NCI-H2029 (cell line): ENCODE results near the gene LUZP1.

Experiments
- DNase-seq: peaks from one replicate; lab custom pipeline; 2025; lab: John Stamatoyannopoulos, UW

The LUZP1 gene

DNA sequence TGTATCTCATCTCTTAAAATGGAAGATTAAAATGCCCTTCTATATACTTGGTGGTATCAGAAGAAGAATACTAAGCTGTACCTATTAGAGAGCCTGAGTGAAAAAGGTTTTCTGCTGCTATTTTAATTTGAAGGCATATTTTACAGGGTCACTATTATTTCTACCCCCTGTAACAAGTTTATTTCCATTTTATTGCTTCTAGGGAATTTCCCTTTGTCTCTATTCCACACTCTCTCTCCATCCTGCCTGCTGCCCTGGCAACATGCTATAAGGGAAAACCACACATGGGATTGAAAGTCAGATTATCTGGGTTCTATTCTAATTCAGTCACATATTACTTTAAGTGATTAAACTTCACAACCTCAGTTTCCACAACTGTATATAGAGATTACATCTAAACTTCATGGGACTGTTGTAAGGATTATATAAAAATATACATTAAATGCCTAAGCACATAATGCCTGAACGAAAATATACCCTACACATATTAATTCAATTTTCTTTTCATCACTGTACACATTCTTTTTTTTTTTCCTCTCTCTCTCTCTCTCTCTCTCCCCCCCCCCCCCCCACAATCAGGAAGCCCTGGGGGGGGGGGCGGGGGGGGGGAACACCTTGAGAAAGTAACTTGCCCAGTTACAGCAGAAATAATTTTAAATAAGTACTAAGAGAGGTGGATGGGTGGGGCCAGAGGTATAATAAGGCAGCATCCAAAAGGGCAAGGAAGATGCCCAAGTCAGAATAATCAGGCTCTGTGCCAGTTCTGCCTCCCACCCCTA is 51.5 kb downstream of the LUZP1 start:
- DNase-seq: no peak

DNA sequence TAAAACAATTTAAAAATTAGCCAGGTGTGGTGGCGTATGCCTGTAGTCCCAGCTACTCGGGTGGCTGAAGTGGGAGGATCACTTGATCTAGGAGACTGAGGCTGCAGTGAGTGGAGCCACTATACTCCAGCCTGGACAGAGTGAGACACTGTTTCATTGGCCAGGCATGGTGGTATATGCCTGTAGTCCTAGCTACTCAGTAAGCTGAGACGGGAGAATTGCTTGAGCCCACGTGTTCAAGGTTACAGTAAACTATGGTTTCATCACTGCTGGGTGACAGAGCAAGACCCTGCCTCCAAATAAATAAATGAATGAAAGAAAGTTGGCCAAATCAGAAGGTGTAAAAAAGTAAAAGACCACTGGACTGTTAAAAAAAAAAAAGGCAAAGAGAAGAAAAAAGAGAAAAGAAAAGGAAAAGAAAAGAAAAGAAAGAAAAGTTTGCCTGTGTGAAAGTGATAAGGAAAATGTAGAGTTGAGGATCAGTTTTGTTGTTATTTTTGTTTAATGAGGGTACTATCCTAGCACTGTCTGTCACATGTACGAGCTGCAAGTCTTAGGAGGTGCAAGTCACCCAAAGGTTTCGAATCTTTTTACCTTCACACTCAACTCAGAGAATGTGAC is 52.3 kb downstream of the LUZP1 start:
- DNase-seq: no peak

DNA sequence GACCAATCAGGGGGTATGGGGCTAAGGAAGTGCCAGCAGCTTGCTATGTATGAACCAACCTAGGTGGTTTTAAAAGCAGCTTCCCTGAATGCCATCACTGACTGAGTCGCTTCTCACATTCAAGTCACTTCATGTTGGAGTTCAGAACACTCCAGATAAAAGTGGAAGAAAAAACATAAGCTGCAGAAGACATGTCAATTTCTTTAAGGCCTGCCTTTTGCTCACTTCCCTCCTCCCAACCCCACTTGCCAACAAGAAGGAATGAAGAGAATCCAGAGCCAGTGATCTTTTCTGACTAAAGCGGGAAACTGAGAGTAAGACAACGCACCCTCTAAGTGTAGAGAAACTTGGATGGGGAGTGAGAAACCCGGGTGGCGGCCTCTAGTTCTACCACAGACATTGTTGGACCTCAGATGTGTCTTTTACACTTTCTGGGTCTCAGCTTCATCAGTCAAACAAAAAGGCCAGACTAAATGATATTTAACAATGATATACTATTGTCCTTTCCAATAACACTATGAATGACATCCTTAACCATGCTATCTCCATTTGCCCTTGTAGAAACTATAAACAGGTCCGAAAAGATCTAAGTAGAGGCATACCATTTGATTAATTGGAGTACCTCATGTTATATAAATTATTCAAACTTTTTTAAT is 54.1 kb downstream of the LUZP1 start:
- no peak for DNase-seq

DNA sequence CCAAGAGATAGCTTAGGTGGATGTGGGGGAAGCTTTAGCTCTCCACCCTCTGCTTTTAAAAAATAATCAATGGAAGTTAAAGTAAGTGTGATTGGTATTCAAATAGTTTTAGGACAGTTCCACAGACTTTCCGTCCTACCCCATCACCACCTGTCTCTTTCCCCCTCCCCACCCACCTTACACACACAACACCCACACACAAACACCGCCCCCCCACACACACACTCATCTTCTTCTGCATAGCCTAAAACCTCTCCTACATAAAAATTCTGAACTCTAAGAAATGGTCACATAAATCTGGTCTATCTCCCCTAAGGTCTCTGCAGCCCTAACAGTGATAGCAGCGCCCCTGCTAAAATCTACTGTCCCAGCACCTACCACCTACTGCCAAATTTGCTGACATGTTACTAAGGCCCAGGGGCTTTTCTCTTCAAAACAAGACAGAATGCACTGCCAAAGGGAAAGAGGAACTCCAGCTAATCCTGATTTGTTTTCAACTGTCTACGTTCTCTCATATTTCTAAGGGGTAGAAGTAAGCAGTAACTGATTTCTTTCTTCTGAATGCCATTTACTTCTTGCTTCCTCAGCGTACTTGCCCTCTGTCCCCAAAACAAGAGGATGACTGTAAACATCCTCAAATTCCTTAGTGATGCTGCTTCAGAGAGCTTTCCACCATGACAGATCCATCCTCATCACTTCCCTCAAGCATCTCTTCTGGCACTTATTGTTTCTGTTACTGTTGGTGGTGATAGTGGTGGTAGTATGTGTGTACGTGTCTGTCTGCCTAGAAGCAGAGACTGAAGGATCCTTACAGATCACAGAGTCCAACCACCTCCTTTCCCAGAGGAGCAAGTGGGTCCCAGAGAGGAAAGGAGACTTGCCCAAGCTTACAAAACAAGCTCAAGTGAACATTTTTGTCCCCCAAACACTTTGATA is 56.8 kb downstream of the LUZP1 start:
- no peak for DNase-seq

DNA sequence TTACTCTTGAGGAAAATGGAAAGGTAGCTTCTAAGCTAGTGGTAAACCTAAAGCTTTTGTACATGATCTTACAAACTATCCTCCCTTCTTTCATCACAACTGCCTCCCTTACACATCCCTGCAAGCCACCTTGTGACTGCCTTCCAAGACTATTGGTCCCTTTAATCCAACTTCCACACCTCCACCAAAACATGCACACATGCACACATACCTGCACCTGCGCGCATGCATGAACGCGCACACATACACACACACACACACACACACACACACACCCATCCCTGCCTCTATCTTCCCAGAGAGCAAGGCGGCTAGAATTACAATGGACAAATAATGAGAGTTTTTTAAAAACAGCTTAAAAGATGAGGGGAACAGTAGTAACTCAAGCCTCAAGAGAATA is 58.3 kb downstream of the LUZP1 start:
- DNase-seq: no peak

DNA sequence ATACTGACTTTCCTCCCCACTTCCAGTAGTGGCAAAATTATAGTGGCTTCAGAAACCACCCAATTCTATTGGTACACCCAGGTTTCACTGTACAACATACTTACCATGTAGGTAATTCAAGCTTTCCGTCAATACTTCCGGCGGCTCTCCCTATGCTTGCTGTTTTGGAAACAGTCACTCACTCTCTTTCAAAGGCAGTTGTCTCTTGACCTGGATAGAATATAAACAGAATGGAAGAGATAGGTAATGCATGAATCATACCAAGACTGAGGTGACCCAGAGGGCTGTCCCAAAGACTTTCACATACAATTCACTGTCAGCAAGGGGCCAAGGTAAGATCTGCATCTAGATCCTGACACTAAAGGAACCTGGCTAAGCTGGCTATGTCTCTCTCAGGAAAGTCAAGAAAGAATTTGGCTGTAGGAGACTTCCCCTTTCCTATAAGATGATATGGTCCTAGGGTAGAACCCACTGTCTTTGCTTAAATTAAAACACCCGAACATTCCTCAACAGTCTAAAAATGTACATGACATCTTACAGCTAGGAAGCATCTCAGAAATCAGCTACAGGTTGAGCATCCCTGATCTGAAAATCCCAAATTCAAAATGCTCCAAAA is 59.6 kb downstream of the LUZP1 start:
- DNase-seq: no peak

DNA sequence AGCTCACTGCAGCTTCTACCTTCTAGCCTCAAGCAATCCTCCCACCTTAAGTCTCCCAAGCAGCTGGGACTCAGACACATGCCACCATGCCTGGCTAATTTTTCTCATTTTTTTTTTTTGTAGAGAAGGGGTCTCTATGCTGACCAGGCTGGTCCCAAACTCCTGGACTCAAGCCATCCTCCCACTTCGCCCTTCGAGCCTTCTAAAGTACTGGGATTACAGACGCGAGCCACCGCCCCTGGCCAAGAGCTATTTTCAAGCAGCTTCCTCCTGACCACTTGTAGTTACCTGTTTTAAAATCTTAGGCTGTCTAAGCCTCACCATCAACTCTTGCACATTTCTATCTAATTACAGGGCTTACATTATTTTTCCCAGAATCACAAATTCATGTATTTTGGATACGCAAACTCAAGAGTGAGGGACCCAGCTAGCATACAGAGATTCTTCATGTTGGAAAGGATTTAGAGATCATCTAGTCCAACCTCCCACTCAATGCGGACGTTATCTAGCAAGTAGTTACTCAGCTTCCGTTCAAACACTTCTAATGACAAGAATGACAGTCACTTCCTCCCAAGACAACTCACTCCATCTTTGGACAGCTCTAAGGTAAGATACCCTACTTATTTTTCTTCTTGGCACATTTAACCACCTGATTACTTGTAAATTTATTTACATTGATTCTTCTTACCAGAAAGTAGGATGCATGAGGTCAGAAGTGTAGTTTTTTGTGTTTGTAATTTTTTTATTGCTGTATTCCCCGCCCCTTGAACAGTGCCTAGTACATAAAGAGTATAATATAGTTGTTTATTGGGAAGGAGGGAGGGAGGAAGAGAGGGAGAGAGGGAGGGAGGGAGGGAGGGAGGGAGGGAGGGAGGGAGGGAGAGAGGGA is 65.4 kb downstream of the LUZP1 start:
- DNase-seq: no peak

DNA sequence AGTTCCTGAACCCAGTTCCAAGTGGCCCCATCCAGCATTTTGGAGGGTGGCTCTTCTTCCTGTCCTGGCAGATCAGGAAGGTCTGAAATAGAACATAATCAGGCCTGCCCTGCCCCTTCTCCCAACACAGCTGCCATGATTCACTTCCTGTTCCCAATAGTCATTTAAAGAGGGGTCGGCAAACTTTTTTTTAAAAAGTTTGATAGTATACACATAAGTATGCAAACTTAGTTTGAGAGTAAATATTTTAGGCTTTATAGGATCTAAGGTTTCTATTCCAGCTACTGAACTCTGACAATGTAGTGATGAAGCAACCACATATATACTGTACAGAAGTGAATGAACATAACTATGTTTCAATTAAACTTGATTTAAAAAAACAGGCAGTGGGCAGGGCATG is 66.4 kb downstream of the LUZP1 start:
- no peak for DNase-seq

DNA sequence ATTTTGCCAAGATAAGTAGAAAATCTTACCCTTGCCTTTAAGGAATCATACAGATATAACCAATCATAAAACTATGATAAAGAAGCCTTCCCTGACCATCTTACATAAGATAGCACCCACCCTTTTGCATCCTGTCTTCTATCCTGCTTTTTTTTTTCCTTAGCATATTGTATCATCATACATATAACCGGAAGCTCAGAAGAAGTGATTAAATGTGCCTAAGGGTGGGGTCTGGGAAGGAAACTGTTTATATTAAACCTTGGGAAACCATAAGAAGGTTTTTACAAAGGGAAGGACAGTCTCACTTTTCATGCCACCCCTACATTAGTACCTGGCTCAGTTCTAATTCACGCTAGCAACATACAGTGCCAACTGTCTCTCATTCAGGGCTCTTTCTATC is 66.8 kb downstream of the LUZP1 start:
- DNase-seq: no peak

DNA sequence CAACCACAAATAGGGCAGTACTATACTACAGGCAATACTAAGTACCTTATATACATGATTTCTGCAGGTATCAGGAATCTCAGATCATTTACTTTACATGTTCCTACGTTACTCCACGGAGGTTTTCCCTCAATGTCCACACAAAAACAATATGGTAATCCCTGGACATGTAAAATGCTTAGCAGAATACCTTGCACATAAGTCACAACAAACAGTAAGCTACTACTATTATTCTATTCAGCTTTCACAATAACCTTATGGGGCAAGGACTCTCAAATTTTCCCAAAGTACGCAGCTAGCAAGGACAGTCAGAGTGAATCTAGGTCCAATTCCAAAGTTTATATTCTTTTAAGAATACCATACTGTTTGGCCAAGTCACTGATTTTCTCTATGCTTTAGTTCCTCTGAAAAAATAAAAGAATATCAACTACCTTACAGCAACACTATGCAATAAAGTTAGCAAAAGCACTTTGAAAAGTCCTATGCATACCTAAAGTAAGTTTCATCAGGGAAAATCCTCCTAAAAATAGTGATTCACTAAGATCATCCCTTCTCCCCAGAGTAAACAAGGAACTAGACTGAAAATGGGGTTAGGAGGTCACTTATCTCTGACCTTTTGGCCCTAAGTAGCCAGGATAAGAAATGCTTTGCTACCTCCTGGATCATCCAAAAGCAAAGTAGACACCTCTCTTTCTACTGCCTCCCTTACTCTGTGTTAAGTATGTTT is 67.4 kb downstream of the LUZP1 start:
- no peak for DNase-seq

DNA sequence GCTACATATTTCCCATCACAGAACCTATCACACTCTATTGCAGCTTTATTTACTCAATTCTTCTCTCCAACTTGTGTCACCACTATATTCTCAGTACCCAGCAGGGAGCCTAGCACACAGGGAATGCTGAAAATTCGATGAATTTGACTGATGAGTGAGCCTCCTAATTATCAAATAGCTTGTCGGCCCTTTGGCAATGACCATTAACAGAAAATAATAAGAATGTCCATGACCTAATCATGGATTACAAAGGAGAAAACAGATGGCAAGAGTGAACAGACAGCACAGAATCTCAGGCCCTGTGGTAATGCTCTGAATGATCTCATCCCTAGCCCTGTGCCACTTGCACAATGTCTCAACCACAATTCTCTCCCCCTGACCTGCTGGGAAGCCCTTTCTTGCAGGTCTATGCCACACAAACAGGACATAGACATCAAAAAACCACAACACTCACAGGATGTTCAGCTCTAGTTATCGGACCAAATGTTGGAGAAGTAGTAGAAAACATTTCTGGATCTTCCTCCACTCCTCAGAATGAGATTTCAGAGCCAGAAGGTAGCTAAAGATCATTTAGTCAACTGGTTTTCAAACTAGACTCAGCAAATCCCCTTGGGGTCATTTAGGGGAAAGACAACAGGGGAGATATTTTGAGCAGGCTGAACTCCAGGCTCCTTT is 68.4 kb downstream of the LUZP1 start:
- DNase-seq: no peak

DNA sequence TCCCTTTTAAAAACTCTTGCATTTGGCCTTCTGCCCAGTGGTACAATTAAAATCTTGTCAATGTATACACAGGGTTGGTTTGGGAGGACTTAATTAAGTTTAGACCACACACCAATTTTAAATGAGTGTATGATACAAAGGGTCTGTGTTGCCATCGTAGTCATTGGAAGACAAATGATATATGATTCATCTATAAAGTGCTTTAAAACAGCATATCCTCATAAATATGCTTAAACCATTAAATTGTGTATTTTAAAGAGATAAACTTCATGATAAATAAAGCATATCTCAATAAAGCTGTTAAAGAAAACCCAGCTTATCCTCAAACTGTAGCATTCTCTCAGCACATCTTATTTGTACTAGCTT is 69.5 kb downstream of the LUZP1 start:
- no peak for DNase-seq

DNA sequence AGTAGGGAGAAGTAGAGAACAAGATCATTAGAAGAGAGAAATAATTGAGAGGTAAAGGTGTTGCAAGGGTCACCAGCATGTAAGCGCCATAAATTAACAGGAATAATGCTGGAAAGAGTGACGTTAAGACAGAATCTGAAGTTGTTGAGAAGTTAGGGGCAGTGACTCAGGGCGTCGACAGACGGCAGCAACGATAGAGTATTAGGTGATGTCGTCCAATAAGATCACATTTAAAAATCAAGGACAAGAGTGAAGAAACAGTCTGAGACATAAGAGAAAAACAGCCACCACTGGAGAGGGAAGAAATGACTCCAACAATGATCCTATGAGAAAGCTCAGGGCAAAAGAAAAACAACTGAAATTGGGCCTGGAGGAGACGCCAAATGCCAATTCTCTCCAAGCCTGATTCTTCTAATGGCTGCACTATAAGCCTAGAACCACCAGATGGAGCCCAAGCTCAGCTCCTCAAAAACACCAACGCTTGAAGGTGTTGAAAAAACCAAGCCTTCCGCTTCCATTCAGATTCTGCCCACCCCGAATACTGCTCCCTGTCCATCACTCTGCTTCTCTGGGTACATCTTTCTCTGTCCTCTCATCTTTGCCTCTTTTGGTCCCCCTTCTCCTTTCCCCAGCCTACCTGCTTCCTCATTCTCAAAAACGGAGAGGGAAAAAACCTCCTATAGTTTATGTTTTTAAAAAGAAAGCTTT is 70.0 kb downstream of the LUZP1 start:
- peak; percentile 27 for DNase-seq

DNA sequence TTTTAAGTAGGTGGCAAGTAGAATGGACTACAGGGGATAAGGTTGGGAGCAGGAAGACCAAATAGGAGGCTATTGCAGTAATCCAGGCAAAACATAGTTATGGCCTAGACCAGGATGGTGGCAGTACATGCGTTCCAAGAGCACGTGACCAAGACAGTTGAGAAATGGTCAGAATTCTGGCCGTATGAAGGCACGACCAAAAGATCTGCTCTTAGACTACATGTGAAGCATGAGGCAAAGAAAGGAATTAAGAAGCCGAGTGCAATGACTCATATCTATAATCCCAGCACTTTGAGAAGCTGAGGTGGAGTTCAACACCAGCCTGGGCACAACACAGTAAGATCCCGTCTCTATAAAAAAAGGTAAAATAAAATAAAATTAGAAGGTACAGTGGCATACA is 71.3 kb downstream of the LUZP1 start:
- DNase-seq: no peak

DNA sequence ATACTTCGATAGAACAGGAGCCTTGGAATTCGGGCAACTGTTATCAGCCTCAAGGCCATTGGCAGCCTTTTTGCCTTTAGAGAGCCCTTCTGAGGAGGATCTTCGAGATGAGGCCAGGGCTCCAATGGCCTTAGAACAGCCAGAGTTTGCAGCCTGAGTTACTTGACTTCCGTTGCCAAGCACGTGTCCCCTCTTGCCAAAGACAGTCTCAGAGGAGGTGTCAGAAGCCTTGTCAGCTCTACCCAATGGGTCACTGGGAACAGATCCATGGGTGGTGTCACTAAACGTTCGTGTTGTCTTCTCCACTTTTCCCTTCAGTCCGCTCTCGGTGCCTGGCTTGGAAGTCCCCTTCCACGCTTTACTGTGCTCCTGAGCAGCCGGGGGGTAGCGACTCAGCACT is 76.2 kb downstream of the LUZP1 start:
- no peak for DNase-seq

DNA sequence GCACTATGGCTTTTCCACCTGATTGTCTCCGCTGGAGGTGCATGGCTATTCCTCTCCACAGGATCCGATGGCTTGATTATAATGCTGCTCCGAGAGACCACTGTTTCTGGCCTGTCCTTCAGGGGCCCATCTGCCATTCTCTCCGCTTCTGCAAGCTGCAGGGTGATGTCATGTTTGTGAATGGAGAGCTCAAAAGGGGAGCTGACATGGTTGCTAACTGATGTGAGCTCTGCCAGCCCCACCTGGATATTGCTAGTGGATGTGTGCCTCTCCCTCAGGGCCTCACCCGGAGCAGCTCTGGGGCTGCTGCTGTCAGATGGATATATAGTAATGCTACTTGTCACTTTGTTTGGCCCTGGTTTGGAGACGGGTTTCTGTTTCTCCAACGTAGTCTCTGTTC is 77.1 kb downstream of the LUZP1 start:
- DNase-seq: no peak

DNA sequence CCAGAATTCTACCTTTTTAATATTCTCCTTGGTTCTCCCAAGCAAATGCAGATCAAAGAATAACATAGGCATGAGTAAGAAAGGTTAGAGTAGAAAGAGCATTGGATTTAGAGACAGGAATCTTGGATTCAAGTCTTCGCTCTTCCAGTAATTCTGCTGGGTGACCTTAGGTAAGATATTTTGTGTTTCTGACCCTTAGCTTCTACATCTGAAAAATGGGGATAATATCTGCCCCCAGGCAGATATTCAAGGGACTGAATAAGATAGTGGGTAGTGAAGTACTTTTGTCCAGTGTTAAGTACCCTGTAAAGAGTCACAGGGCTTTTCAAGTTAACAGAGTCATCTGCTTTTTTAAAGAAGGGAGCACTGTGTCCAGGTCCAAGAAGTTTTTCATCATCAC is 78.6 kb downstream of the LUZP1 start:
- DNase-seq: no peak

DNA sequence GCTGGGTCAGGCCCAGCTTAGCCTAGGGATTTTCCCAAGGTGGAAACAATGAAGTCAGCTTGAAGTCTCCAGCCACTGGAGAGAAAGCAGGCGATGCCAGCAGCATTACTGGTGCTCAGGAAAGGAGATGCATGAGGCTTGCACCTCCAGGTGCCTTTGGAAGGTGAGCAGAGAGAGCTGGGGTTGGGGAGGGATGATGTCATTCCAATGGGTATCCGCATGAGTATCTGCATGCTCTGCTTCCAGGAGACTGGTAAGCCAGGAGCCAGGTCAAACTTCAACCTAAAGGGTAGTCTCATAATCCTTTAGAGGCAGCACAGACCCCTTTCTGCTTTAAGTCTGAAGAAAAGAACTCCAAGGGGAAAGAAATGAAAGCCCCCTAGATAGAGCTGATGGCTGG is 80.6 kb downstream of the LUZP1 start:
- DNase-seq: no peak

DNA sequence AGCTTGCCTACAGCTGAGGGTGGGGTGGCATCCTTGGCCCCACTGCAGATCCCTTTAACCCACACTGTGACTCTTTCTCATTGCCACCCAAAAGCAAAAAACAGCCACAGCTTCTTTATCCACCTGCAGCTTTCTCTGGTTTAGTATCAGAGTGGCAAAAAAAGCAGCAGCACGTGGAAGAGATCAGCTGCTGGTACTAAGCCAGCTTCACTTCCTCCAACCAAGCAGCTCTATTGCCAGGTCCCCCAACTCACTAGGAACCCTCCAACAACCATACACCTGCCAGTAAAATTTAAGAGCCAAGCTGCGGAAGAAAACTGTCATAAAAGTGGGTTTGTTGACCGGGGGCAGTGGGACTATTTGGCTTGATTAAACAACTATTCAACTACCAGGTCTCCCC is 83.0 kb downstream of the LUZP1 start:
- no peak for DNase-seq
